Pons (tissue), 1 donor: ENCODE measurements around the gene AGBL1.
A peak's percentile ranks its signal among the peaks of the same experiment; 100 is the strongest.
"Not testable (repeated sequence)": the region's sequence is repeated elsewhere in the genome, so short reads cannot be mapped to it uniquely, and the experiment has no call there.

Experiments used
- DNase-seq: peaks from one replicate; pipeline ENCODE4 v3.0.0-alpha.2; 2016; ENCODE audit warnings: low spot score

Gene AGBL1

GRCh38 chr15:86522721-86523120, 443.1 kb downstream of the AGBL1 start:
- no peak for DNase-seq

- DNase-seq: peak; percentile 2
These were observed 447.4 kb downstream of the AGBL1 start for GRCh38 chr15:86526938-86527690.

- DNase-seq: not testable (repeated sequence)
These were observed 448.4 kb downstream of the AGBL1 start for GRCh38 chr15:86528094-86528493.

- no peak for DNase-seq
These were observed 458.5 kb downstream of the AGBL1 start for GRCh38 chr15:86538141-86538540.

- DNase-seq: no peak
These were observed 461.3 kb downstream of the AGBL1 start for GRCh38 chr15:86540840-86541467.

DNA sequence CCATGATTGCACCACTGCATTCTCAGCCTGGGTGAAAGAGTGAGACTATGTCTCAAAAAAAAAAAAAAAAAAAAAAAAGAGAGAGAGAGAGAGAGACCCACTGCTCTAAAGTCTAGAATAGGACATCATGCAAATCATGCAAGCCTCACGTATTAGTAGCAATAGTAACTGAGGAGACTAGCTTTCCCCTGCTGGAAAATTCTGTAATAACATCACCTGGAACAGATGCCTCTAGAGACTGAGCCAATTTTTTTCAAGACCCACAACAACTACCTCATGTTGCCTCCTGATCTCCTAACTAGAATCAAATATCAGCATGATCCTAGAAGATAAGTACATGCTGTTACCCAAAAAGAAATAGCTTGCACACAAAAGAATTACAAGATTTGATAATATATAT, 461.9 kb downstream of the AGBL1 start:
- DNase-seq: no peak

GRCh38 chr15:86550075-86550474, 470.4 kb downstream of the AGBL1 start:
- DNase-seq: no peak

GRCh38 chr15:86553108-86553507, 473.4 kb downstream of the AGBL1 start:
- no peak for DNase-seq

DNA sequence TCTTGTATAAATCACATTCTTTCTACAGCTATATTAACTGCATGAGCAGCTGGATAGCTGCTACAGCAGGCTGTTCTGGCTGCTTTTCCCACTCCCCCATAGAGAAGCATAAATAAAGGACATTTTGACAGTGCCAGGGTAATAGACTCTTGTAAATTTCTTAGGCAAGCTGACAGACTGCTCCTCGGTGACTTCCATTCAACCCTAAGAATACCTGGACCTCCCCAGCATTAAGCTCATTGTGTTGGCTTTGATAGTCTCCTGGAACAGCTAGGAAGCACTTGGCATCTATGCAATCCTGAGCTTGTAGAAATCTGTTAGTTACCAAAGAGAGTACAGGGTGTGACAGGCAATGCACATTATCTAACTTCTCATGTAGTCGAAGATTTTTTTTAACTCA, 475.4 kb downstream of the AGBL1 start:
- DNase-seq: no peak

- no peak for DNase-seq
These were observed 476.3 kb downstream of the AGBL1 start for GRCh38 chr15:86555939-86556338.

DNA sequence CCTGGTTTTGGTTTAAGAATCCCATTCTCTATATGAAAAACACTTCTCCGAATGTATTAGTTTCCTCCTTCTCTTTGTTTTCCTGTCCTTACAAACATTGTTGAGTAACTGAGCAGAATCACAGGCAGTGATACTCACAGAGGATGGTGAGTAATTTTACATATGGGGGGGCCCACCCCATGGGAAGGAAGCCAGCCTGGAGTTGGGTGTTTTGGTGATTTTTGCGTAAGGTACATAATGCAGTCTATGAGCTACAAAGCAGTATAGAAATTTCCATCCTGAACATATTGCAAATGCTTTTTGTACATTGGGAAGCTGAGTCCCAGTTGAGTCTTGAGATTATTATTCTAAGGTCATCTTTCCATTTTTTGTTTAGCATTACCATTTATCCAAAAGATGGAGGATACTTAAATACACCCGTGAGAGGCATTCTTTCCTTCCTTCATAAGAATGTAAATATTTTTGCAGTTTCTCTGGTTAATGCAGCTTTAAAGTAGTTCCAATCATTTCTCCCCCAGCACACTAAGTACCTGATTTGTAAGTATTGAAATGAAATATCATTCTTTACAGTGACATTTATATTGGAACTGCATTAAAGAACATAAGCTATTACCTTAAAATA, 476.8 kb downstream of the AGBL1 start:
- no peak for DNase-seq

GRCh38 chr15:86557018-86557550, 477.4 kb downstream of the AGBL1 start:
- no peak for DNase-seq

GRCh38 chr15:86558252-86558651, 478.6 kb downstream of the AGBL1 start:
- no peak for DNase-seq

DNA sequence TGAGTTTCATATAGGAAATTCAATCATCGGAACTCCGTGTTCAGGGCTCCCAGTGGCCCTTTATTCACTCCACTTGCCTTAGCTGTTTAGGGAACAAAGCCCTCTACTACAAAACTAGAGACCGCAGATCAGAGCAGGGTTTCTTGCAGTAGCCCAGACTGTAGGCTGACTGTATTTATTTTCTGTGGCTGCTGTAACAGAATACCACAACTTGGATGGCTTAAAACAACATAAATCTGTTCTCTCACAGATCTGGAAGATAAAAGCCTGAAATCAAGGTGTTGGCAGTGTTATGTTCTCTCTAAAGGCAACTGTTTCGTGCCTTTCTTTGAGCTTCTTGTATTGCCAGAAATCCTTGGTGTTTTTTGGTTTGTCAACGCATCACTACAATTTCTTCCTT, 479.0 kb downstream of the AGBL1 start:
- no peak for DNase-seq

DNA sequence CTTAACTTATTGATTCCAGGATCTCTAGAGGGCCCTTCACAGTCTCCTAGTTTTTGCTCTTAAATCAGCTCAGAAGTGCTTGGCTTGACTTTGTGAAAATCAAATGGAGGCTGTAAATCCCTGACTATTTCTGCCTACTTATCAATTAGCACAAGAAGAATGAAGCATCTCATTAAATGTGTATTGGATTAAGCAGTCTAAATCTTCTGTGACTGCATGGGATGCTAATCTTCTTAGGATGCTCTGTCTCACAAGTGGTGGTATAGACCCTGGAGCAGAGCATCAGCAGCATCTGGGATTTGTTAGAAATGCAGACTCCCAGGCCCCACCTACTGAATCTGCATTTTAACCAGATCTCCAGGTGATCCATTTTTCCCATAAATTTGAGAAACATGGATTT, 488.7 kb downstream of the AGBL1 start:
- DNase-seq: no peak

GRCh38 chr15:86570738-86571137, 491.1 kb downstream of the AGBL1 start:
- no peak for DNase-seq

GRCh38 chr15:86571873-86572272, 492.2 kb downstream of the AGBL1 start:
- no peak for DNase-seq

DNA sequence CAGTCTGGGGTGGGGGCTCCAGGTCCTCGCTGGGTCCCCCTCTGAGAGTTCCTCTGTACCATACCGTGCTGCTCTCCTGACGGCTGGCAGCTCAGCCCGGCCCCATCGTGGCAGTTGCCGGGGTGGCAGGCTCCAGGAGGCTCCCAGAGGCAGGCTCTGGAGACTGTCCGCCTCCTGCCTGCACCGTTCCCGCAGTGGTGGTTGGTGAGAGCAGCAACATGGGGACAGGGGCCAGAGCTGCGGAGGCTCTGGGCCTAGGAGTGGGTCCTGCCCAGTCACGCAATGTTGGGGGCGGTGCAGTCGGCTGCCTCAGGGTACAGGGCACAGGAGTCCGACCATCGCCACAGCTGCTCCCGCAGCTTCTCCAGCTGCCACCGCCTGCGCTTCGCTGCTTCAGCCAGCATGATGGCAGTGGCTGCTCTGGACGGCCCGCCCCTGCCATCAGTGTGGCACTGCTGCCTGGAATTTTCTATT, 492.7 kb downstream of the AGBL1 start:
- no peak for DNase-seq

GRCh38 chr15:86573476-86573875, 493.8 kb downstream of the AGBL1 start:
- no peak for DNase-seq

- DNase-seq: no peak
These were observed 508.7 kb downstream of the AGBL1 start for GRCh38 chr15:86588413-86588812.

- DNase-seq: no peak
These were observed 510.8 kb downstream of the AGBL1 start for GRCh38 chr15:86590461-86590860.

DNA sequence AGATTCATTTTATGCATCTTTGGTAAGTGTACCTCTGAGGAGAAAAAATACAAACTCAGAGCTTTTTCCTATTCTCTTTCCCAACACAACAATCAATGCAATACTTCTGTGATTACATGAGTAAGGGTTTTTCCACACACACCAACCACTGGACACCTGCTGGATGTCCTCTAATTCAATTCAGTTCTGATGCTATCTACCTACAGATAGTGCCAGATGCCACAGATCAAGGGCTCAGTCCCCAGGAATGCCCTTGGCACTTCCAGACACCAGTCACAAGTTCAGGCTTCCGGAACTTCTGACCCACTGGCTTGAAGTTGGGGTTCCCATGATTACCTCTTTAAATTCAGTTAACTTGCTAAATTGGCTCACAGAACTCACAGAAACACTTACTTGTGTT, 511.5 kb downstream of the AGBL1 start:
- no peak for DNase-seq
